Measurements from ENCODE around the gene SNTB2.

DNA sequence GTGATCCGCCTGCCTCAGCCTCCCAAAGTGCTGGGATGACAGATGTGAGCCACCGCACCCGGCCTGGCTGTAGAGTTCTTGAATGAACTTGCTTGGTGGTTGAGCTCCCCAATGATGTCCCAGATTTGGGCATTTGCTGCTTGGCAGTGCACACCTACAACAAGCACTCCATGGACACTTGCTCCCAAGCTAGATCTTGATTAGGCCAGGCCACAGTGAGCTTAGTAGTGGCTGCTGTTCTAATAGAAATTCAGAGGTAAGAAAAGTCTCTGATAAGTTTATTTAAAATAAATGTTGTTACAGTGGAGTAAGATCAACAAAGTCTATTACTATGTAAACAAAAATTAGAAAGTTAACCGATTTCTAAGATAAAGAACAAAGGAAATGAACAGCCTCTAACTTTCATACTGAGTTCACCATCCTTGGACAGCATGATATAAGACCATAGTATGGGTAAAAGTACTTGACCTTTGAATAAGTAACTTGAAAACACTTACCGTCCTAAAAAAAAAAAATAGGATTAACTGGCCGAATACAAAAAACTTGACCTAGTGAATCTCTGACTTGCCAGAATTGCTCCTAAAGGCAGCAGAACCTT is 163.7 kb downstream of the SNTB2 start:
- TF ChIP-seq, protein P1, sequence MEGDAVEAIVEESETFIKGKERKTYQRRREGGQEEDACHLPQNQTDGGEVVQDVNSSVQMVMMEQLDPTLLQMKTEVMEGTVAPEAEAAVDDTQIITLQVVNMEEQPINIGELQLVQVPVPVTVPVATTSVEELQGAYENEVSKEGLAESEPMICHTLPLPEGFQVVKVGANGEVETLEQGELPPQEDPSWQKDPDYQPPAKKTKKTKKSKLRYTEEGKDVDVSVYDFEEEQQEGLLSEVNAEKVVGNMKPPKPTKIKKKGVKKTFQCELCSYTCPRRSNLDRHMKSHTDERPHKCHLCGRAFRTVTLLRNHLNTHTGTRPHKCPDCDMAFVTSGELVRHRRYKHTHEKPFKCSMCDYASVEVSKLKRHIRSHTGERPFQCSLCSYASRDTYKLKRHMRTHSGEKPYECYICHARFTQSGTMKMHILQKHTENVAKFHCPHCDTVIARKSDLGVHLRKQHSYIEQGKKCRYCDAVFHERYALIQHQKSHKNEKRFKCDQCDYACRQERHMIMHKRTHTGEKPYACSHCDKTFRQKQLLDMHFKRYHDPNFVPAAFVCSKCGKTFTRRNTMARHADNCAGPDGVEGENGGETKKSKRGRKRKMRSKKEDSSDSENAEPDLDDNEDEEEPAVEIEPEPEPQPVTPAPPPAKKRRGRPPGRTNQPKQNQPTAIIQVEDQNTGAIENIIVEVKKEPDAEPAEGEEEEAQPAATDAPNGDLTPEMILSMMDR (IDR thresholded peaks at IDR 0.05; ENCODE audit: control extremely low read depth in 1 of 3, insufficient read depth in 1 of 3, low read depth in 1 of 3, low read length in 3 of 3): no peak
- TF ChIP-seq RXRA (IDR thresholded peaks at IDR 0.05; ENCODE audit: insufficient read depth, low read depth, low read length) (no peak), POLR2AphosphoS5 (IDR thresholded peaks at IDR 0.05; ENCODE audit: low read depth, low read length) (no peak), YY1 (IDR thresholded peaks at IDR 0.05; ENCODE audit: low read depth, low read length) (no peak), POLR2A (IDR thresholded peaks at IDR 0.05; ENCODE audit: control extremely low read depth in 1 of 2, low read depth in 2 of 2, low read length in 2 of 2) (no peak), SP1 (IDR thresholded peaks at IDR 0.05; ENCODE audit: low read depth, low read length) (no peak), HDAC2 (IDR thresholded peaks at IDR 0.05; ENCODE audit: borderline replicate concordance in 1 of 2, low read depth in 2 of 2, low read length in 2 of 2) (no peak)
